NOMO-1 treated with dmso at 0.1 percent for 144 hours (cell line): ENCODE data around the gene G6PC1.
"Not testable (repeated sequence)": the region's sequence is repeated elsewhere in the genome, so short reads cannot be mapped to it uniquely, and the experiment has no call there.

ENCODE experiments used
- DNase-seq: peaks from one replicate; lab custom pipeline; 2025; ENCODE audit not compliant: unreplicated experiment; lab: John Stamatoyannopoulos, UW

G6PC1 gene

GRCh38 chr17:42900460-42901331 lies at the start of gene G6PC1:
Gene G6PC1 (plus strand): TSS chr17:42900799. CDS start chr17:42900877, 78 bp downstream.
- DNase-seq = no peak

- no peak for DNase-seq
Measured at GRCh38 chr17:42850954-42851353, 49.6 kb upstream of the G6PC1 start, which contains the start of gene AOC3. Gene AOC3 (plus strand): TSS chr17:42851199. CDS start chr17:42851344, 145 bp downstream.

- not testable (repeated sequence) for DNase-seq
Measured at GRCh38 chr17:42851371-42852240, 49.0 kb upstream of the G6PC1 start.

- no peak for DNase-seq
Measured at GRCh38 chr17:42852351-42852750, 48.2 kb upstream of the G6PC1 start.

GRCh38 chr17:42853004-42853403 lies 47.6 kb upstream of the G6PC1 start:
- no peak for DNase-seq

GRCh38 chr17:42853597-42853967 lies 47.0 kb upstream of the G6PC1 start:
- DNase-seq = no peak

GRCh38 chr17:42853968-42854790 lies 46.4 kb upstream of the G6PC1 start:
- DNase-seq = no peak

GRCh38 chr17:42855048-42855596 lies 45.5 kb upstream of the G6PC1 start:
- no peak for DNase-seq

GRCh38 chr17:42856093-42856492 lies 44.5 kb upstream of the G6PC1 start:
- not testable (repeated sequence) for DNase-seq

- not testable (repeated sequence) for DNase-seq
Measured at GRCh38 chr17:42856516-42856915, 44.1 kb upstream of the G6PC1 start.

- DNase-seq = no peak
Measured at GRCh38 chr17:42857389-42857788, 43.2 kb upstream of the G6PC1 start.

- no peak for DNase-seq
Measured at GRCh38 chr17:42865638-42866094, 34.9 kb upstream of the G6PC1 start.

GRCh38 chr17:42866216-42866615 lies 34.4 kb upstream of the G6PC1 start:
- no peak for DNase-seq

- DNase-seq = no peak
Measured at GRCh38 chr17:42866631-42867575, 33.7 kb upstream of the G6PC1 start.

- not testable (repeated sequence) for DNase-seq
Measured at GRCh38 chr17:42867694-42868261, 32.8 kb upstream of the G6PC1 start.

- DNase-seq = no peak
Measured at GRCh38 chr17:42868338-42868737, 32.3 kb upstream of the G6PC1 start.

- DNase-seq = no peak
Measured at GRCh38 chr17:42871647-42872046, 29.0 kb upstream of the G6PC1 start.

- no peak for DNase-seq
Measured at GRCh38 chr17:42872251-42872965, 28.2 kb upstream of the G6PC1 start.
